Activated CD8-positive, alpha-beta memory T cell treated with anti-CD3 and anti-CD28 coated beads, Interleukin-2, amount 50 U/mL, for 24 hours (primary cell): ENCODE measurements around the gene FASTKD3.

Experiments used
- DNase-seq: peaks from one replicate; pipeline ENCODE4 v3.0.0-alpha.2; 2020; ENCODE audit errors: extremely low read depth

FASTKD3 gene

GRCh38 chr5:7849681-7850394 is 19.0 kb downstream of the FASTKD3 start:
- DNase-seq: no peak

DNA sequence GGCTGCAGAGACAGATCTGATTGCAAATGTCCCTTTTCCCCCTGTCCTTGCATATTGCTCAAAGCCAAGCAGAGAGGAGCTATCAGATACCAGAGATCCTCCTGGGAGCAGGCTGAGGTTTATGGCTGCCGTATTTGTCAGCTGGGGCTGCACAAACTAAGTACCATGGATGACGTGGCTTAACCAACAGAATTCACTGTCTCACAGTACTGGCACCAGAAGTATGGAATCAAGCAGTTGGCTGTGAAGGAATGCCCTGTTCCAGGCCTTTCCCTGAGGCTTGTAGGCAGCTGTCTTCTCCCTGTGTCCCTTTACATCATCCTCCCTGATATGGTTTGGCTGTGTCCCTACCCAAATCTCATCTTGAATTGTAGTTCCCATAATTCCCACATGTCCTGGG is 20.5 kb downstream of the FASTKD3 start:
- no peak for DNase-seq

DNA sequence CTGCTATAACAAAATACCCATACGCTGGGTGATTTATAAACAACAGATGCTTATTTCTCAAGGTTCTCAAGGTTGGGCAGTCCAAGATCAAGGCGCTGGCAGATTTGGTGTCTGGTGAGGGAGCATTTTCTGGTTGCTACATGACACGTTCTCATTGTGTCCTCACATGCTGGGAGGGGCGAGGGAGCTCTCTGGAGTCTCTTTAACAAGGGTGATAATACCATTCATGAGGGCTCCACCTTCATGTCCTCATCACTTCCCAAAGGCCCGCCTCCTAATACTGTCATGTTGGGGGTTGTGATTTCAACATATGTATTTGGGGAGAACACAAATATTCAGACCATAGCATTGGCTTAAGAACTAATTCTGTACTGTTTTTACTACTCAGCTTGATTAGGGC is 22.5 kb downstream of the FASTKD3 start:
- DNase-seq: no peak

GRCh38 chr5:7845557-7845956 is 23.3 kb downstream of the FASTKD3 start:
- no peak for DNase-seq

GRCh38 chr5:7844901-7845300 is 23.9 kb downstream of the FASTKD3 start:
- DNase-seq: no peak

- no peak for DNase-seq
These were observed 26.3 kb downstream of the FASTKD3 start for GRCh38 chr5:7842531-7842930.

- DNase-seq: no peak
These were observed 31.4 kb downstream of the FASTKD3 start for GRCh38 chr5:7837403-7837802.

DNA sequence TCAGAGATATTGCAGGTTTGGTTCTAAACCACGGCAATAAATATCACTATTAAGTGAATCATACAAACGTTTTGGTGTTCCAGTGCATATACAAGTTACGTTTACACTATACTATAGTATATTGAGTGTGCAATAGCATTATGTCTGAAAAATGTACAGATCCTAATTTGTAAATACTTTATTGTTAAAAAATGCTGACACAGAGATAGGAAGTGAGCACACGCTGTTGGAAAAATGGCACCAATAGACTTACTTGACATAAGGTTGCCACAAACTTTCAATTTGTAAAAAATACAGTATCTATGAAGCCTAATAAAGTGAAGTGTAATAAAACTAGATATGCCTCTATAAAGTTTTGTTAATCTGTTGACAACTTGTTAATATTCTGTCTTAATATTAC is 33.8 kb downstream of the FASTKD3 start:
- no peak for DNase-seq

GRCh38 chr5:7828269-7828668 is 40.6 kb downstream of the FASTKD3 start:
- no peak for DNase-seq

DNA sequence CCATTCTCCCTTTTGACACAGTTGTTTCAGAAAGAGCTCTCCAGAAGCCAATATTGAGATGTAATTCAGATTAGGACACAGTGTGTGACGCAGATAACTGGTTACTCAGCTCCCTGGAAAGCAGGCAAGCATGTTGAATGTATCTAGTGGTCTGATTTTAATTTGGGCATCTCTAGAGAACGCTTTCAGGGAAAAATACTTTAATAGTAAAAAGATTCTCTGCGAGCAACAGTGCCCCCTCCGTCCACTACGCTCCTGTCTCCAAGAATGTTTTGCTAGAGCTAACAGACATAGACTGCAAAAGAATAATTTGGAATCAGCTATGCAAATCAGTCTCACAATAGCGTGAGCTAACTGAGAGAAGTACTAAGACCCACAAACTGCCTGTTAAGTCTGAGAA is 41.2 kb downstream of the FASTKD3 start:
- no peak for DNase-seq

DNA sequence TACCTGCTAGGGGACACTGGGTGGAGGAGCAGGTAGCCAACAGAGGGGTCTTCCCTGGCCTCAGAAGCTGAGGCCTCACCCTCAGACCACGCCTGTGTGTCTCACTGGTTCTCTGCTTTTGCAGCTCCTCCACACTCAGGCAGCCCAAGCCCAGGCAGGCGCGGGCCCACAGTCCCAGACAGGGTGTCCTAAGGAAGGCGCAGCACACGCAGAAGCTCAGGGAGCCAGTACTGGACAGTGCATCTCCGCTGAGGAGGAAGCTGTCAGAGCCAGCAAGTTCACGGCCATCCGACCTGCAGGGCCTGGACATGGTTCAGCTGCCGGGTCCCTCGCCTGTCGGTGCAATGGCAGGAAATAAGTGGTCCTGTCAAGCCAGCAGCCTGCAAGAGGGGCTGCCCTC is 43.2 kb downstream of the FASTKD3 start:
- DNase-seq: no peak

GRCh38 chr5:7824995-7825394 is 43.8 kb downstream of the FASTKD3 start:
- no peak for DNase-seq

DNA sequence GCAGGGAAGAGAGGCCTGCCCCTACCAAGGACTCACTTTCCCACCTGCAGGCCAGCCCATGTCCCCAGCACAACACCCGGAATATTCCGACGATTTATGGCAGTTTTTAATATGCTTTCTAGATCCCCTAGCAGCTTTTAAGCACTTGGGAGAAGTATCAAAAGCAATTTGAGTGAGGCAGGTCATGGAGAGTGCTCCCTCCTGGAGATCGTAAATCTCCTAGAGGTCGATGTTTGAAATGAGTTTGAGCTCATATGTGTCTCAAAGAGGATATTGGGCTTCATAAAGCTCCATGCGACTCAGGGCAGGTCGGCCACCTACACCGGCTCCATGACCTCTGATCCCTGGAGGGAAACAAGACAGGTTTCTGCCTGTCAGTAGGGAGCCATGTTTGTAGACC is 45.2 kb downstream of the FASTKD3 start:
- DNase-seq: no peak

DNA sequence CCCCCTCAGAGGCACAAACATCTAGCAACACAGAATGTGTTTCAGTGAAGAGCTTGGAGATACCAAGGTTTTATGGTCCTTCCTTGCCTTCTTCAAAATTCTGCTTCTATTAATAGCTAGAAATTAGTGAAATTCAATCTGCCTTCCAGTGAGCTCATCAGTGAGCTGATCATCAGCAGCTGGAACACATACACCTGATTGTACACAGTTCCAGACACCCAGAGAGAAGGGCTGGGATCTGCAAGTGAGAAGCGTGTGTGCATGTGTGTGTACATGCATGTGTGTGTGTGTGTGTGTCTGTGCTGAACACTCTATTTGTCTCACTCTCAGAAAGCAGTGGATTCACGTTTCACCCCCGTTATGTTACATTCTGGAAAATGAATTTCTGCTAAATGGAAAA is 46.4 kb downstream of the FASTKD3 start:
- DNase-seq: no peak

DNA sequence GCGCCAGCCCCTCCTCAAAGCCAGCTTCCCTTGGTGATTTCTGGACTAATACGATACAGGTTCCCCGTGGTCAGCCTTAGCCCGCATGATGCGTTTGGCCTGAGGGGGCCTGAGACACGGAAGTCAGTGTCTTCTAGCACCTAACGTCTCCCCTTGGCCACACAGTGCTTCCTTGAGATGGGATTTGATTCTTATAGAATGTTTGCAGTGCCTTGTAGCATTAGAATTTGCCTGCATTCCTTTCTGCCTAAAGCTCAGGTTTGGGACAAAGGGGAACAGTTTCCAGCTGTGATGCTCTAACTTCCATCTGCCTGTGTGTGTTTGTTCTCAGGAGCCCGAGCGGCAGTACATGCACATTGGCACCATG is 52.3 kb downstream of the FASTKD3 start:
- DNase-seq: no peak

DNA sequence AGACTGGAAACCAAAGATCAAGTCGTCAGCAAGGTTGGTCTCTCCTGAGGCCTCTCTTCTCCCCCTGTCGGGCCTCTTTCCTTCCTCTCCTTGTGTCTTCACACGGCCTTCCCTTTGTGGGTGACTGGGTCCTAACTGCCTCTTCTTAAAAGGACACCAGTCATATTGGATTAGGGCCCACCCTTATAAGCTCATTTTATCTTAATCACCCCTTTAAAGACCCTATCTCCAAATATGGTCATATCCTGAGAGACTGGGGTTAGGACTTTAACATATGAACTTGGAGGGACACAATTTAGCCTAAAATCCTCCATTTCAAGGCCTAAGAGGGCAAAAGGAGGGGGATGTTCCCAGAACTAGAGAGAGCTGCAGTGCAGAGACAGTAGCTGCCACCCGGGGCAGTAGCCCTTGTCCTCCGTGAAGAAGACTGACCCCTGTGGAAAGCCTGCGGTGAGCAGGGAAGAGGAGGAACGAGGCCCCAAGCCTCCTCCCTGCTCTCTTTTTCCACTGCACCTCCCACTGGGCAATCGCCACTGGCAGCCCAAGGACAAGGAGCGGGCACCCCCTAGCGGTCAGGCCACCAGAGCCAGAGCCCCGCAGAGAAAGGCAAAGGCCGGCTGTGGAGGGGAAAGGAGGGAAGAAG is 52.8 kb downstream of the FASTKD3 start:
- DNase-seq: peak; percentile 17

DNA sequence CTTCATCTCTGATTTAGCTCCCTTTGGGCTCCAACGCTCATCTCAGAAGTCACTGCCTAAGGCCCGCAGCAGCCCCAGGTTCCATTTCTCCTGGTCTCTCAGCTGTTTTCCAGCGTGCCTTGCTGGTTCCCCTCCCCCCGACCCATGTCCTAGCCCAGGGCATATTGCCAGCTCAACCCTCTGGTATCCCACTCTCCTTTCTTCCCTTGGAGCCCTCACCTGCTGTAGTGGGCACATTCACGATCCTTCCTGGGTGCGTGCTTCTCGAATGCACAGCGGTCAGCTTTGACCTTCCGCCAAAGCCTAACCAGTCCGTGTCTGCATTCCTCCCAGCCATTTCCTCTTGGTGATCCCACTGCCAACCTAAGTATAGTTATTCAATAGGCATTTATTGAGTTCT is 54.0 kb downstream of the FASTKD3 start:
- DNase-seq: no peak

DNA sequence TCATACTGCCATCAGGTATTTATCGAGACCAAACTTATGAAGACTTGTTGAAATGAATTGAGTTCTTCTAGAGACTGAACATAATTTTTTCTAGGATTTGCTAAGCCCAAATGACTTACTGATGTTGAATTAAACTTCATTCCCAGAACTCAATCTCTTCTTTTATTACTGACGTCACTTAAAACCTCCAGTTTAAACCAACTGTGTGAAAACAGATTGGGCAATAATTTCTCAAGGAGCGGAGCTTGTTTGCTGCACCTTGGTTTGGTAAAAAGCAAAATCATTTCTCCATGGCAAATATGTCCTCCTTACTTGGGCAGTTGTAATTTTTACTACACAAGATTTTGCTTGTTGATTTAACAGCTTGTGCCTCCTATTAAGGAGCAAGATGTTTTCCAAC is 55.3 kb downstream of the FASTKD3 start:
- DNase-seq: no peak

DNA sequence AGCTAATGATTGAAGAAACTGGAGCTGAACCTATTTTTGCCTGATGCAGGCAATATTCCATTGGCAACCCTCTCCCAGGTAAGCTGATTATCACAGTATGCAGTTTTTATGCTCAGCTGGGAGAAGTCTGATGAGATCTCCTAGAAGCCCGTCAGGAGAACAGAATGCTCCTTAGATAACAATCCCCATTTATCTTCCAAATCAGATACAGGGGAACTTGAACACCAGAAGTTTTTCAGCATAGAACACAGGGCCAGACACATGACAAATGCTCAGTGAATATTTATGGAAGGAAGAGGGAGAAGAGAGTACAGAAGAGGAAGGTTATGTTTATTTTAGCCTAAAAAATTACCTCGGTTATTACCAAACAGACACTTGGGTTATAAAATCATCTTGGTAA is 55.8 kb downstream of the FASTKD3 start:
- DNase-seq: no peak

DNA sequence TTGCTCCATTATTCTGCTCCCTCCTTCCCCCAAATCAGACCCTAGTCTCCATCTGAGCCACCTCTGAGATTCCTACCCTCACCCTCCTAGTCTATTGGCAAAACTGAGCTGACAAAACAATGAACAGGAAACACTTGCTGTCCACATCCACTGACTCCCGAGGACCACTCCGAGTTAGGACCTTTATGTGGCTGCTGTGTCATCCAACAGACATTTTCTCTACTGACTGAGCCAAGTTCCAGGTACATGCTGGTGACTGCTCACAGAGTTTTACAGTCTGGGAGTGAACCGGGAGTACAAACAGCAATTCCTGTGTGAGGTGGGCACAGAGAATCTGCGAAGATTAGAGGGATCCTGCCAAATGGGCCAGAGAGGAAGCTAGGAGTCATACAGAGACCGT is 57.1 kb downstream of the FASTKD3 start:
- no peak for DNase-seq
